GM12873 (cell line): Measurements from ENCODE around the gene ACOXL.

ENCODE experiments used
- TF ChIP-seq, protein P1 (sequence below): IDR thresholded peaks from 2 replicates; pipeline ENCODE4 v1.5.1; 2012; ENCODE audit warnings: low read depth, mild to moderate bottlenecking, moderate library complexity, low read length, control low read depth; ENCODE audit not compliant: insufficient read depth; ENCODE audit errors: missing control alignments

The ACOXL gene

GRCh38 chr2:111034146-111034545, 301.8 kb downstream of the ACOXL start:
- TF ChIP-seq, protein P1, sequence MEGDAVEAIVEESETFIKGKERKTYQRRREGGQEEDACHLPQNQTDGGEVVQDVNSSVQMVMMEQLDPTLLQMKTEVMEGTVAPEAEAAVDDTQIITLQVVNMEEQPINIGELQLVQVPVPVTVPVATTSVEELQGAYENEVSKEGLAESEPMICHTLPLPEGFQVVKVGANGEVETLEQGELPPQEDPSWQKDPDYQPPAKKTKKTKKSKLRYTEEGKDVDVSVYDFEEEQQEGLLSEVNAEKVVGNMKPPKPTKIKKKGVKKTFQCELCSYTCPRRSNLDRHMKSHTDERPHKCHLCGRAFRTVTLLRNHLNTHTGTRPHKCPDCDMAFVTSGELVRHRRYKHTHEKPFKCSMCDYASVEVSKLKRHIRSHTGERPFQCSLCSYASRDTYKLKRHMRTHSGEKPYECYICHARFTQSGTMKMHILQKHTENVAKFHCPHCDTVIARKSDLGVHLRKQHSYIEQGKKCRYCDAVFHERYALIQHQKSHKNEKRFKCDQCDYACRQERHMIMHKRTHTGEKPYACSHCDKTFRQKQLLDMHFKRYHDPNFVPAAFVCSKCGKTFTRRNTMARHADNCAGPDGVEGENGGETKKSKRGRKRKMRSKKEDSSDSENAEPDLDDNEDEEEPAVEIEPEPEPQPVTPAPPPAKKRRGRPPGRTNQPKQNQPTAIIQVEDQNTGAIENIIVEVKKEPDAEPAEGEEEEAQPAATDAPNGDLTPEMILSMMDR: no peak

- TF ChIP-seq, protein P1: no peak
These were observed 302.2 kb downstream of the ACOXL start for GRCh38 chr2:111034606-111035005.

DNA sequence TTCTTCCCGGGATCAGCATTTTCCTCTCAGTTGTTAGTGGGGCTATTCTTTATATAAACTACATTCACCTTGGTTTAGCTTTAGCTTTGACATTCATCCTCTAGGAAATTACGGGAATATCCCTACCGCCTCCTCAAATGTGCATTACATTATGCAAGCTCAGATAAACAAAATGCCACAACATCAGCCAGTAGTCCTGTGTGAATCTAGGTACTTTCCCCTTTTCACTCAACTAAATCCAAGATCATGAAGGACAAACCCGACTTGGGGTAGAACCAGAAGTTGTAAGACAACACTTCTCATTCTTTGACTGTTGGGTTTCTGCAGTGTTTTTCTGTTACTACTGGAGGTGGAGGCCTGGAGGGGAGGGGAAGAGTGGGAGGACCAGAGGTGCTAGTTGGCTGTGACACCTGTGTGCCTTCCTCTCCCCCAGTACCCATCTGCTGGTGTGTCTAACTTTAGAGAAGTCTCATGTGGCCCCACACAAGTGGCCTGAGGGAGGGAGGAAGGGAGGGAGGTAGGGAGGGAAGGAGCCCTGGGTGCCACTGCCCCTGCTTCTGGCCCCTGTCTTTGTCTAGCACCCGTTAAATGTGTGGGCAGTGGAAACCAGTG, 303.6 kb downstream of the ACOXL start:
- TF ChIP-seq, protein P1: no peak

DNA sequence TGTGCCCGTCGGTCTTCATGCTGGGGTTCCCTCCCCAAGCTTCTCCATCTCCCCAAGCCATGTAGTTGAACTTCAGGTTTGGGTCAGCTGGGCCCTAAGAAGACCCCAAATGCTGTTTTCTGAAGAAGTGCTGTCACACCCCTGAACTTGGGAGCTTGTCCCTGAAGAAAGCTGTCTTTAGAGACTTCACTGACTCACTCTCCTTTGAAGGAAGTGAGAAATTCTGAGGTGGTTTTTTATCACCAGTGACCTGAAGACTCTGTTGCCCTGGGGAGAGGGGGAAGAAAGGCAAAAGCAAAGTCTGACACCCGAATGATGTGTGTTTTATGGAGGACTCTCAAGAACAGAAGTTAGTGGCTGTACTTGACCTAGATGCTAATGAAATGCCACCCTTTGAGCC, 304.8 kb downstream of the ACOXL start:
- TF ChIP-seq, protein P1: no peak

- TF ChIP-seq, protein P1: no peak
These were observed 307.4 kb downstream of the ACOXL start for GRCh38 chr2:111039628-111040383.

DNA sequence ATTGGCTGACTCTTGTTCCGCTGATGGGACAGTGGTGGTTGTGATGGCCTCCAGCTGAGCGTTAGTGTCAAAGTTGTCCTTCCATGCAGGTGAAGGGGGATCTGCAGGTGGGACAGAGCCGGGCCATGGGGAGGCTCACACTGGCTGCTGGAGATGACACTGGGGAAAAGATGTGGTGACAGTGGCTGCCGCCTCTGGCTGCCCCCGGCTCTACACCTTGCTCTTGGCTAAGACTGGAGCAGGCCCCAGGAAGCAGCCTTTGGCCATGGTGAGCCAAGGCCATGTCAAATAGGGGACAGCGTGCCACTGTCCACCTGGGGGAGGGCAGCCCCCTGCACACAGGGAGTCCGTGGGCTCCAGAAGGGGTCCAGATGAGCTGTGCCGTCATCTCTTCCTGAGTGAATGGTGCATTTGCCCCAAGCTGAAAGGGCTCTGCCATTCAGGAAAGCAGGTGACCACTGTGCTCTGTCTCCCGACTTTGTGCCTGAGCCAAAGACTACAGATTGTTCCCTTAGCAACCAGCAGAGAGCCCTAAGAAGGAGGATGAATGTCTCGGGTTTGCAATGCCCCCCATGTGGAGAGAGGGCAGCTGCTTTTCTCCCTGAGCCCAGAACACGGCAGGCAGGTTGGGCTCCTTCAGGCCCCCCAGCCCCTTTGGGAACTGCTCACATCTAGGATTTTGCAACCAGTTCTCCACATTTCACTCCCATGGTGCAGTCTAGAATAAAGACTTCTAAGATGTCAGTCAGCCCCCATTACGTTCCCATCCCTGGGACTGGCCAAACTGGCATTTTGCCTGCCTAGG, 309.2 kb downstream of the ACOXL start:
- TF ChIP-seq, protein P1: no peak

- TF ChIP-seq, protein P1: no peak
These were observed 309.9 kb downstream of the ACOXL start for GRCh38 chr2:111042261-111042660.
